ENCODE results near the gene LCP1. TPM values are rescaled to one million over a fixed set of nuclear protein-coding genes. Genes with fewer than 3 reads are reported as not detected.

LCP1 gene
- total RNA-seq, 1 experiment from 2014 or later = 9.1 TPM

DNA sequence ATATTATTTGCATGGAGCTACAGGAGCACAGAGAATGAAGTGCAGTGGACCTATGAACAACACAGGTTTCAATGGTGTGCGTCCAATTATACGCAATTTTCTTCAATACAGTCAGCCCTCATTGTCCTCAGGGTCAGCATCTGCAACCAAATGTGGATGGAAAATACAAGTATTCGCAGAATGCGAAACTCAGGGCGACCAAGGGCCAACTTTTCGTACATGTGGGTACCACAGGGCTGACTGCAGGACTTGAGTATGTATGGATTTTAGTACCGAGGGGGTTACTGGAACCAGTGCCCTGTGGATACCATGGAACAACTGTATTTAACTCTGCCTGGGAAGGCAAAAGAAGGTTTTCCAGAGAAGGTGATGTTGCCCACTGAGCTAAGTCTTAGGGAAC lies 10.2 kb downstream of the LCP1 start:
- Histone ChIP-seq H3K4me1 (ENCODE audit: insufficient read depth, low read length, poor library complexity, severe bottlenecking) (peaks cover 30% of the 10 kb centered on the region), H3K9me3 (ENCODE audit: low read depth, low read length, poor library complexity, severe bottlenecking) (no peaks in the 10 kb centered on the region), H3K36me3 (ENCODE audit: insufficient read depth, low read length, poor library complexity, severe bottlenecking) (no peaks in the 10 kb centered on the region), H3K4me3 (ENCODE audit: low read depth, low read length, poor library complexity, severe bottlenecking) (no peak overlapping the region), H3K27ac (ENCODE audit: low read depth, low read length, poor library complexity, severe bottlenecking) (no peak overlapping the region), H3K27me3 (replicated peaks; ENCODE audit: insufficient read depth, low read depth, low read length, poor library complexity) (no peaks in the 10 kb centered on the region)
- intact Hi-C loops (cut with micrococcal nuclease; ENCODE audit: unreplicated experiment) = no loop called here
- CTCF ChIA-PET = no interaction called here
- no peak for DNase-seq (ENCODE audit: low spot score)
- no peak for TF ChIP-seq EZH2 (IDR thresholded peaks at IDR 0.05; ENCODE audit: borderline replicate concordance, low read depth, low read length, poor library complexity, severe bottlenecking)
- TF ChIP-seq, protein P1, sequence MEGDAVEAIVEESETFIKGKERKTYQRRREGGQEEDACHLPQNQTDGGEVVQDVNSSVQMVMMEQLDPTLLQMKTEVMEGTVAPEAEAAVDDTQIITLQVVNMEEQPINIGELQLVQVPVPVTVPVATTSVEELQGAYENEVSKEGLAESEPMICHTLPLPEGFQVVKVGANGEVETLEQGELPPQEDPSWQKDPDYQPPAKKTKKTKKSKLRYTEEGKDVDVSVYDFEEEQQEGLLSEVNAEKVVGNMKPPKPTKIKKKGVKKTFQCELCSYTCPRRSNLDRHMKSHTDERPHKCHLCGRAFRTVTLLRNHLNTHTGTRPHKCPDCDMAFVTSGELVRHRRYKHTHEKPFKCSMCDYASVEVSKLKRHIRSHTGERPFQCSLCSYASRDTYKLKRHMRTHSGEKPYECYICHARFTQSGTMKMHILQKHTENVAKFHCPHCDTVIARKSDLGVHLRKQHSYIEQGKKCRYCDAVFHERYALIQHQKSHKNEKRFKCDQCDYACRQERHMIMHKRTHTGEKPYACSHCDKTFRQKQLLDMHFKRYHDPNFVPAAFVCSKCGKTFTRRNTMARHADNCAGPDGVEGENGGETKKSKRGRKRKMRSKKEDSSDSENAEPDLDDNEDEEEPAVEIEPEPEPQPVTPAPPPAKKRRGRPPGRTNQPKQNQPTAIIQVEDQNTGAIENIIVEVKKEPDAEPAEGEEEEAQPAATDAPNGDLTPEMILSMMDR (conservative IDR thresholded peaks at IDR 0.05; ENCODE audit: low read depth, low read length) = no peak
- no TSS peak for BruUV-seq (replicated peaks)
- POLR2A ChIA-PET (ENCODE audit: low non-redundant PET) = no interaction called here

DNA sequence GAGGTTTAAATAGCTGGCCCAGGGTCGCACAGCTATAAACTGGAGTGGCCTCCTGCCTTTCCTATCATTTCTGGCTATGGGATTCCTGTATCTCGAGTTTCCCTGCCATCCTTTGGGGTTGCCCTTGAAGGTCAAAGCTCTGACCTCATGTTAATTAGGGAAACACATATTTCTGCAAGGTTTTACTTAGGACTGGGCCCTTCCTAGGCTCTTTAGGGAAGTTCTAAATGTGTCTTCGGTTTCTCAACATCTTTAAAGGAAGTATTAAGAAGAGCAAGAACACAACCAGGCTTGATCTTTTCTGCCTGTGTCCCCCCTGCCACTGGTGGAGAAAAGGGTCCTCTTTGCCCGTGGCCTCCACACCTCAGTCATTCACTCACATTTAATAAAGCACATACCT lies 10.8 kb downstream of the LCP1 start:
- CTCF ChIA-PET = no interaction called here
- DNase-seq (ENCODE audit: low spot score) = no peak
- TF ChIP-seq, protein P1 (conservative IDR thresholded peaks at IDR 0.05; ENCODE audit: low read depth, low read length) = no peak
- no peak for TF ChIP-seq EZH2 (IDR thresholded peaks at IDR 0.05; ENCODE audit: borderline replicate concordance, low read depth, low read length, poor library complexity, severe bottlenecking)
- H3K9me3 ChIP-seq (ENCODE audit: low read depth, low read length, poor library complexity, severe bottlenecking) = no peaks in the 10 kb centered on the region
- H3K4me1 ChIP-seq (ENCODE audit: insufficient read depth, low read length, poor library complexity, severe bottlenecking) = peaks cover 24% of the 10 kb centered on the region
- H3K27ac ChIP-seq (ENCODE audit: low read depth, low read length, poor library complexity, severe bottlenecking) = no peak overlapping the region
- POLR2A ChIA-PET (ENCODE audit: low non-redundant PET) = no interaction called here
- intact Hi-C loops (cut with micrococcal nuclease; ENCODE audit: unreplicated experiment) = no loop called here
- H3K4me3 ChIP-seq (ENCODE audit: low read depth, low read length, poor library complexity, severe bottlenecking) = no peak overlapping the region
- H3K27me3 ChIP-seq (replicated peaks; ENCODE audit: insufficient read depth, low read depth, low read length, poor library complexity) = no peaks in the 10 kb centered on the region
- no TSS peak for BruUV-seq (replicated peaks)
- H3K36me3 ChIP-seq (ENCODE audit: insufficient read depth, low read length, poor library complexity, severe bottlenecking) = no peaks in the 10 kb centered on the region

DNA sequence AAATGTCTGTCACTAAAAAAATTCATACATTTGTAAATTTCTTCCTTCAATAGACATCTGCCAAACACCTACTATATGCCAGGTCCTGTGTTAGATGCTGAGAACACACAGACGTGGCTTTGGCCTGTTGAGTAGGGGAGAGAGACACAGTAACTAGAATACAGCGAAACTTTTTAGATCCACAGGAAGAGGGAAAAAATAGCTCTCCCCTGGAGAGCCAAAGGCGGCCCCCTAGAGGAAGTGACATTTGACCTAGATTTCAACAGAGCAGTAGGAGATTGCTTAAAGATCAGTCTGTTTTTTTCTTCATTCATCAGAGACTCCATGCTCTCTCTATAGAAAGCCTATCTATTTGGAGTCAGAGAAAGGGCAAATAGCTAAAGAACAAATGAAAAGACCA lies 11.3 kb downstream of the LCP1 start:
- H3K4me1 ChIP-seq (ENCODE audit: insufficient read depth, low read length, poor library complexity, severe bottlenecking) = peaks cover 21% of the 10 kb centered on the region
- TF ChIP-seq, protein P1 (conservative IDR thresholded peaks at IDR 0.05; ENCODE audit: low read depth, low read length) = no peak
- TF ChIP-seq EZH2 (IDR thresholded peaks at IDR 0.05; ENCODE audit: borderline replicate concordance, low read depth, low read length, poor library complexity, severe bottlenecking) = no peak
- no peak overlapping the region for H3K27ac ChIP-seq (ENCODE audit: low read depth, low read length, poor library complexity, severe bottlenecking)
- no peak overlapping the region for H3K4me3 ChIP-seq (ENCODE audit: low read depth, low read length, poor library complexity, severe bottlenecking)
- intact Hi-C loops (cut with micrococcal nuclease; ENCODE audit: unreplicated experiment) = no loop called here
- no peaks in the 10 kb centered on the region for H3K9me3 ChIP-seq (ENCODE audit: low read depth, low read length, poor library complexity, severe bottlenecking)
- POLR2A ChIA-PET (ENCODE audit: low non-redundant PET) = no interaction called here
- peak; percentile 69 for DNase-seq (ENCODE audit: low spot score)
- no TSS peak for BruUV-seq (replicated peaks)
- H3K27me3 ChIP-seq (replicated peaks; ENCODE audit: insufficient read depth, low read depth, low read length, poor library complexity) = no peaks in the 10 kb centered on the region
- H3K36me3 ChIP-seq (ENCODE audit: insufficient read depth, low read length, poor library complexity, severe bottlenecking) = no peaks in the 10 kb centered on the region
- CTCF ChIA-PET = no interaction called here

All from A673 (cell line).